ENCODE data around the gene DSCAML1. TPM values are rescaled to one million over a fixed set of nuclear protein-coding genes. Genes with fewer than 3 reads are reported as not detected.

The DSCAML1 gene
- total RNA-seq, 1 donor from 2014 or later: 0.89 TPM

GRCh38 chr11:117583063-117583801 lies 213.8 kb downstream of the DSCAML1 start:
- no peak for DNase-seq

- no peak for DNase-seq
Measured at GRCh38 chr11:117582433-117582832, 214.6 kb downstream of the DSCAML1 start.

- DNase-seq: no peak
Measured at GRCh38 chr11:117580866-117581265, 216.2 kb downstream of the DSCAML1 start.

- no peak for DNase-seq
Measured at GRCh38 chr11:117579161-117579560, 217.9 kb downstream of the DSCAML1 start.

GRCh38 chr11:117575856-117576255 lies 221.2 kb downstream of the DSCAML1 start:
- DNase-seq: no peak

GRCh38 chr11:117574551-117574950 lies 222.5 kb downstream of the DSCAML1 start:
- no peak for DNase-seq

- no peak for DNase-seq
Measured at GRCh38 chr11:117573326-117573725, 223.7 kb downstream of the DSCAML1 start.

- DNase-seq: no peak
Measured at GRCh38 chr11:117572671-117573070, 224.3 kb downstream of the DSCAML1 start.

GRCh38 chr11:117572129-117572528 lies 224.9 kb downstream of the DSCAML1 start:
- DNase-seq: no peak

- DNase-seq: no peak
Measured at GRCh38 chr11:117570701-117571100, 226.3 kb downstream of the DSCAML1 start.

- DNase-seq: no peak
Measured at GRCh38 chr11:117569911-117570310, 227.1 kb downstream of the DSCAML1 start.

GRCh38 chr11:117565709-117566108 lies 231.3 kb downstream of the DSCAML1 start:
- no peak for DNase-seq

GRCh38 chr11:117564321-117564720 lies 232.7 kb downstream of the DSCAML1 start:
- DNase-seq: no peak

- DNase-seq: no peak
Measured at GRCh38 chr11:117563556-117563955, 233.5 kb downstream of the DSCAML1 start.

GRCh38 chr11:117562136-117562535 lies 234.9 kb downstream of the DSCAML1 start:
- no peak for DNase-seq

GRCh38 chr11:117560780-117561530 lies 236.1 kb downstream of the DSCAML1 start:
- DNase-seq: no peak

- no peak for DNase-seq
Measured at GRCh38 chr11:117559698-117560097, 237.3 kb downstream of the DSCAML1 start.

GRCh38 chr11:117557361-117557760 lies 239.7 kb downstream of the DSCAML1 start:
- DNase-seq: no peak

GRCh38 chr11:117554601-117555333 lies 242.2 kb downstream of the DSCAML1 start:
- no peak for DNase-seq

GRCh38 chr11:117552626-117553025 lies 244.4 kb downstream of the DSCAML1 start:
- no peak for DNase-seq

- no peak for DNase-seq
Measured at GRCh38 chr11:117551761-117552343, 245.2 kb downstream of the DSCAML1 start.

- no peak for DNase-seq
Measured at GRCh38 chr11:117550466-117550865, 246.6 kb downstream of the DSCAML1 start.

GRCh38 chr11:117549417-117549816 lies 247.6 kb downstream of the DSCAML1 start:
- DNase-seq: no peak

All from skin of body (tissue), 2 donors.